Measurements from ENCODE around the gene ABRACL. TPM values are rescaled to one million over a fixed set of nuclear protein-coding genes. Genes with fewer than 3 reads are reported as not detected.

Gene ABRACL
- total and polyA plus RNA-seq, 2 of the 8 experiments (the other 6 are each of a cell fraction or from before 2014, with no cell fraction given): 103 to 167 TPM

DNA sequence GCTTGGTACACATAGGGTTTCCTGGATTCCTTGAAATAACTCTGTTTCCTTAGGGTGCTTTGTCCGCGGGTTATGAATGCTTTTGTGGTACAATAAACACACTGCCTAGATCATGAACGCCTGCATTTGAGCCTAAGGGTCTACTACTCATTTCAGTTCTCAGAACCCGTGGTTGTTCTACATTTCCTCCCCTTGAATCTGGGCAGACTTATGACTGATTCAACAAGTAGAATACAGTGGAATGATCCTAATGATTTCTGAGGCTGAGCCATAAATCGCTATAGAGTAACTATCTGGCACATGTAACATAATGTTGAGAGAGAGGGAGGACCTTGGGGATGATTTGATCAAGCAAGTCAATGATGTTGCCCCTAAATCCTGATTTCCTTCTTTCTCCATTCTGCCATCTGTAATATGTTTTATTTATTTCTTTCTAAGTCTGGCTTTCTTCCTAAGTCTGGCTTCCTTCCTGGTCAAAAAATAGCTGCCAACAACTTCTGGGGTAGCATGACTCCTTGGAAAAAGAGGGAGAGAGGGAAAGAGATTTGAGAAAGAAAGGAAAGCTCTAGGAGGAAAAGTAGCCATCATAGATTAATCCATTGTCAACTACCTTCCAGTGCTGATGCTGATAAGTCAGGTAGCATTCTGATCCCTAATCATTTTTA, 23.0 kb downstream of the ABRACL start (continued):
- TF ChIP-seq SUZ12 (IDR thresholded peaks at IDR 0.05; ENCODE audit: low read length) (no peak), CHD2 (IDR thresholded peaks at IDR 0.05; ENCODE audit: low read length) (no peak), TCF12 (IDR thresholded peaks at IDR 0.05; ENCODE audit: low read depth, low read length) (no peak), GABPA (IDR thresholded peaks at IDR 0.05; ENCODE audit: borderline replicate concordance, insufficient read depth, low read length) (no peak), ASH2L (IDR thresholded peaks at IDR 0.05; ENCODE audit: low read length) (no peak), RNF2 (IDR thresholded peaks at IDR 0.05; ENCODE audit: borderline replicate concordance, low read depth, low read length, missing control alignments, poor library complexity, severe bottlenecking) (no peak), CBX8 (IDR thresholded peaks at IDR 0.05; ENCODE audit: borderline replicate concordance, low read depth, low read length) (no peak)
